Thoracic aorta (tissue), 2 donors: Measurements from ENCODE around the gene CCDC121. TPM values are rescaled to one million over a fixed set of nuclear protein-coding genes. Genes with fewer than 3 reads are reported as not detected.

Experiments used
- ATAC-seq: fragments of 150-250 bp; one replicate; pipeline ENCODE4 v1.8.0; 2017; ENCODE audit warnings: low read depth; ENCODE audit not compliant: insufficient number of reproducible peaks, low FRiP score
- DNase-seq: peaks from one replicate; pipeline ENCODE4 v3.0.0-alpha.2; 2020; ENCODE audit warnings: low spot score
- H3K27ac ChIP-seq, 2 donors: fragments of 200-600 bp; sonication (generic); 1 replicate in 1 of 2; 2 replicates in 1 of 2; pipeline ENCODE4 v1.5.1; 2016; ENCODE audit warnings: mild to moderate bottlenecking in 2 of 2, moderate library complexity in 2 of 2
- H3K27me3 ChIP-seq: fragments of 200-600 bp; sonication (generic); replicated peaks from 2 replicates; pipeline ENCODE4 v1.6.0; 2016; ENCODE audit warnings: mild to moderate bottlenecking; ENCODE audit not compliant: insufficient read depth
- H3K36me3 ChIP-seq: fragments of 200-600 bp; sonication (generic); one replicate; pipeline ENCODE4 v1.5.1; 2016
- H3K4me1 ChIP-seq, 2 donors: fragments of 200-600 bp; sonication (generic); 1 replicate in 1 of 2; 2 replicates in 1 of 2; pipeline versions ENCODE4 v1.5.1 to v1.6.0; 2016; ENCODE audit warnings: low read depth in 2 of 2, mild to moderate bottlenecking in 1 of 2; ENCODE audit not compliant: control insufficient read depth in 1 of 2
- H3K4me3 ChIP-seq: fragments of 200-600 bp; sonication (generic); 2 replicates; pipeline ENCODE4 v1.5.1; 2016; ENCODE audit warnings: mild to moderate bottlenecking
- H3K9me3 ChIP-seq: fragments of 200-600 bp; sonication (generic); 2 replicates; pipeline ENCODE4 v1.5.1; 2016
- CTCF ChIP-seq: fragments of 200-600 bp; sonication (generic); IDR thresholded peaks from one replicate; pipeline ENCODE4 v1.5.1; 2019; ENCODE audit warnings: antibody characterized with exemption
- total RNA-seq, 2 donors: library from RNA; depleted of rRNA; stranded (reverse); fragments of >200 nt; gene quantifications; one replicate each; pipeline versions ENCODE4 v1.1.0 to v1.2.3, GENCODE V29; 2016

CCDC121 gene
- total RNA-seq: 1 to 10 TPM; 1.9 to 2.5 TPM

- Histone ChIP-seq H3K9me3 (no peaks in the 10 kb centered on the region), H3K4me3 (peak within 1 kb of the TSS; percentile 89), H3K36me3 (no peaks in the 10 kb centered on the region), H3K27ac (peak within 1 kb of the TSS; percentile 55 to 67), H3K4me1 (peaks cover 0 to 18% of the 10 kb centered on the region in 2 donors), H3K27me3 (no peaks in the 10 kb centered on the region)
- peak; percentile 69 for DNase-seq
- TF ChIP-seq CTCF: no peak
- peak; percentile 70 for ATAC-seq
Measured at GRCh38 chr2:27628767-27629709, at the start of gene CCDC121, which contains the start of gene GPN1. TSS of gene CCDC121 (minus strand) at chr2:27629012. CDS start at chr2:27627799, 1,213 bp downstream. TSS of gene GPN1 (plus strand) at chr2:27629050. CDS start at chr2:27629059, 9 bp downstream.

GRCh38 chr2:27672723-27673486, 44.1 kb upstream of the CCDC121 start:
- H3K4me3 ChIP-seq: no peak overlapping the region
- TF ChIP-seq CTCF: no peak
- DNase-seq (no peak), ATAC-seq (no peak)
- no peak overlapping the region for H3K27ac ChIP-seq
- no peaks in the 10 kb centered on the region for H3K9me3 ChIP-seq
- no peaks in the 10 kb centered on the region for H3K4me1 ChIP-seq
- no peaks in the 10 kb centered on the region for H3K27me3 ChIP-seq
- H3K36me3 ChIP-seq: peaks cover 37% of the 10 kb centered on the region

- H3K27ac ChIP-seq: no peak overlapping the region
- DNase-seq (no peak), ATAC-seq (no peak)
- no peak overlapping the region for H3K4me3 ChIP-seq
- peaks cover 34% of the 10 kb centered on the region for H3K36me3 ChIP-seq
- TF ChIP-seq CTCF: no peak
- no peaks in the 10 kb centered on the region for H3K9me3 ChIP-seq
- no peaks in the 10 kb centered on the region for H3K27me3 ChIP-seq
- H3K4me1 ChIP-seq: no peaks in the 10 kb centered on the region
Measured at GRCh38 chr2:27671235-27671634, 42.4 kb upstream of the CCDC121 start.

GRCh38 chr2:27667446-27667845, 38.6 kb upstream of the CCDC121 start:
- H3K27ac ChIP-seq: no peak overlapping the region
- H3K27me3 ChIP-seq: no peaks in the 10 kb centered on the region
- H3K4me1 ChIP-seq: peaks cover 14 to 23% of the 10 kb centered on the region in 2 donors
- TF ChIP-seq CTCF: no peak
- DNase-seq (no peak), ATAC-seq (no peak)
- H3K4me3 ChIP-seq: no peak overlapping the region
- no peaks in the 10 kb centered on the region for H3K9me3 ChIP-seq
- H3K36me3 ChIP-seq: peaks cover 26% of the 10 kb centered on the region
